Measurements from ENCODE around the gene ARHGAP19.

The ARHGAP19 gene

DNA sequence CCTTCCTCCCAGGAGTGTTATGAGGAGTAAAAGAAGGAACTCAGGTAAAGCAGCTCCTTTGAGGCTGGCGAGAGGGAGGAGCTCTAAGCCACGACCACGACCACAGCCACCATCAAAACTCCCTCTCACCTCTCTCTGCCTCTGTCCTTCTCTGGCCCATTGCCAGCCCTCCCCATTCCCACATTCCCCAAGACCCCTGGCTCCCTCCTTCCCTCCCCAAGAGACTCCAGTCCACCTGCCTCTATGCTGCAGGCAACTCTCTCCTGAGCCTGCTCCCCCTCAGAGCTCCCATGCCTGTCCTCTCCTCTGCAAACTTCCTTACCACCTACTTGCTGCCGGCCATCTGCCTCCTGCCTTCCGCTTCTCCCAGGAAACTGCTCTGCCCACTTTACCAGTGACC is 116.2 kb downstream of the ARHGAP19 start:
- no peak for ATAC-seq
- no peak for TF ChIP-seq ZFP3 (CRISPR knock-in tag; IDR thresholded peaks at IDR 0.05)
- no peak for TF ChIP-seq BACH2 (CRISPR knock-in tag; IDR thresholded peaks at IDR 0.05; ENCODE audit: borderline replicate concordance)
- TF ChIP-seq, protein P1, sequence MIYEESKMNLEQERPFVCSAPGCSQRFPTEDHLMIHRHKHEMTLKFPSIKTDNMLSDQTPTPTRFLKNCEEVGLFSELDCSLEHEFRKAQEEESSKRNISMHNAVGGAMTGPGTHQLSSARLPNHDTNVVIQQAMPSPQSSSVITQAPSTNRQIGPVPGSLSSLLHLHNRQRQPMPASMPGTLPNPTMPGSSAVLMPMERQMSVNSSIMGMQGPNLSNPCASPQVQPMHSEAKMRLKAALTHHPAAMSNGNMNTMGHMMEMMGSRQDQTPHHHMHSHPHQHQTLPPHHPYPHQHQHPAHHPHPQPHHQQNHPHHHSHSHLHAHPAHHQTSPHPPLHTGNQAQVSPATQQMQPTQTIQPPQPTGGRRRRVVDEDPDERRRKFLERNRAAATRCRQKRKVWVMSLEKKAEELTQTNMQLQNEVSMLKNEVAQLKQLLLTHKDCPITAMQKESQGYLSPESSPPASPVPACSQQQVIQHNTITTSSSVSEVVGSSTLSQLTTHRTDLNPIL (CRISPR knock-in tag; IDR thresholded peaks at IDR 0.05; ENCODE audit: low read depth): no peak
- TF ChIP-seq ZNF70 (CRISPR knock-in tag; IDR thresholded peaks at IDR 0.05): no peak
- TF ChIP-seq CSDC2 (CRISPR knock-in tag; IDR thresholded peaks at IDR 0.05): no peak
- TF ChIP-seq RARB (CRISPR knock-in tag; IDR thresholded peaks at IDR 0.05): no peak
- TF ChIP-seq, protein P2, sequence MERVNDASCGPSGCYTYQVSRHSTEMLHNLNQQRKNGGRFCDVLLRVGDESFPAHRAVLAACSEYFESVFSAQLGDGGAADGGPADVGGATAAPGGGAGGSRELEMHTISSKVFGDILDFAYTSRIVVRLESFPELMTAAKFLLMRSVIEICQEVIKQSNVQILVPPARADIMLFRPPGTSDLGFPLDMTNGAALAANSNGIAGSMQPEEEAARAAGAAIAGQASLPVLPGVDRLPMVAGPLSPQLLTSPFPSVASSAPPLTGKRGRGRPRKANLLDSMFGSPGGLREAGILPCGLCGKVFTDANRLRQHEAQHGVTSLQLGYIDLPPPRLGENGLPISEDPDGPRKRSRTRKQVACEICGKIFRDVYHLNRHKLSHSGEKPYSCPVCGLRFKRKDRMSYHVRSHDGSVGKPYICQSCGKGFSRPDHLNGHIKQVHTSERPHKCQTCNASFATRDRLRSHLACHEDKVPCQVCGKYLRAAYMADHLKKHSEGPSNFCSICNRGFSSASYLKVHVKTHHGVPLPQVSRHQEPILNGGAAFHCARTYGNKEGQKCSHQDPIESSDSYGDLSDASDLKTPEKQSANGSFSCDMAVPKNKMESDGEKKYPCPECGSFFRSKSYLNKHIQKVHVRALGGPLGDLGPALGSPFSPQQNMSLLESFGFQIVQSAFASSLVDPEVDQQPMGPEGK (CRISPR knock-in tag; IDR thresholded peaks at IDR 0.05; ENCODE audit: borderline replicate concordance): no peak
- TF ChIP-seq ZFP30 (CRISPR knock-in tag; IDR thresholded peaks at IDR 0.05): no peak
- no peak for TF ChIP-seq ARNTL (CRISPR knock-in tag; IDR thresholded peaks at IDR 0.05; ENCODE audit: borderline replicate concordance, low read depth)
- no peak for TF ChIP-seq ZNF565 (CRISPR knock-in tag; conservative IDR thresholded peaks at IDR 0.05; ENCODE audit: low read depth)

DNA sequence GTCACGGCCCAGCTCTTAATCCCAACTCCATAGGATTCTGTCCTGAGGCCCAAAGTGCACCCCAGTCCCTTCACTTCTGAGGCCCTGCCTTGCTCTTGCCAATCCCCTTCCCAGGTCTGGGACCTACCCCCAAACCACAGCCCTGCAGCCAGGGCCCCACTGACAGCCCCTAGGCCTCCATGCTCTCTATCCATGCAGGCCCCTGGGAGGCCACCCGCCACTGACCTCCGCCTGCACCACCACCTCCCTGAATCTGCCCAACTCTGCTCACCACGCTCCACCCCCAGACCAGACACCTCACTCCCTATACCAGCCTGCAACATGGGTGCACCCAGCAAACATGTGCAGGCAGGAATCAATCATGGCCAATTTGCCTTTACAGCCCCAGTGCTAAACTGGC is 116.9 kb downstream of the ARHGAP19 start:
- no peak for TF ChIP-seq ISL1 (CRISPR knock-in tag; IDR thresholded peaks at IDR 0.05)
- no peak for TF ChIP-seq ZNF565 (CRISPR knock-in tag; conservative IDR thresholded peaks at IDR 0.05; ENCODE audit: low read depth)
- no peak for TF ChIP-seq TCF4 (CRISPR knock-in tag; IDR thresholded peaks at IDR 0.05; ENCODE audit: borderline replicate concordance)
- no peak for TF ChIP-seq ARNTL (CRISPR knock-in tag; IDR thresholded peaks at IDR 0.05; ENCODE audit: borderline replicate concordance, low read depth)
- TF ChIP-seq SNAI2 (CRISPR knock-in tag; IDR thresholded peaks at IDR 0.05): no peak
- TF ChIP-seq, protein P1 (CRISPR knock-in tag; IDR thresholded peaks at IDR 0.05; ENCODE audit: low read depth): no peak
- no peak for TF ChIP-seq CSDC2 (CRISPR knock-in tag; IDR thresholded peaks at IDR 0.05)
- no peak for TF ChIP-seq ESRRG (CRISPR knock-in tag; IDR thresholded peaks at IDR 0.05)
- TF ChIP-seq ZC3H10 (CRISPR knock-in tag; IDR thresholded peaks at IDR 0.05): no peak
- no peak for TF ChIP-seq ZFP30 (CRISPR knock-in tag; IDR thresholded peaks at IDR 0.05)
- TF ChIP-seq ZNF8 (CRISPR knock-in tag; IDR thresholded peaks at IDR 0.05): no peak
- TF ChIP-seq, protein P2 (CRISPR knock-in tag; IDR thresholded peaks at IDR 0.05; ENCODE audit: borderline replicate concordance): no peak
- TF ChIP-seq BACH2 (CRISPR knock-in tag; IDR thresholded peaks at IDR 0.05; ENCODE audit: borderline replicate concordance): no peak
- TF ChIP-seq TOX (CRISPR knock-in tag; IDR thresholded peaks at IDR 0.05; ENCODE audit: borderline replicate concordance): no peak
- TF ChIP-seq, protein P3, sequence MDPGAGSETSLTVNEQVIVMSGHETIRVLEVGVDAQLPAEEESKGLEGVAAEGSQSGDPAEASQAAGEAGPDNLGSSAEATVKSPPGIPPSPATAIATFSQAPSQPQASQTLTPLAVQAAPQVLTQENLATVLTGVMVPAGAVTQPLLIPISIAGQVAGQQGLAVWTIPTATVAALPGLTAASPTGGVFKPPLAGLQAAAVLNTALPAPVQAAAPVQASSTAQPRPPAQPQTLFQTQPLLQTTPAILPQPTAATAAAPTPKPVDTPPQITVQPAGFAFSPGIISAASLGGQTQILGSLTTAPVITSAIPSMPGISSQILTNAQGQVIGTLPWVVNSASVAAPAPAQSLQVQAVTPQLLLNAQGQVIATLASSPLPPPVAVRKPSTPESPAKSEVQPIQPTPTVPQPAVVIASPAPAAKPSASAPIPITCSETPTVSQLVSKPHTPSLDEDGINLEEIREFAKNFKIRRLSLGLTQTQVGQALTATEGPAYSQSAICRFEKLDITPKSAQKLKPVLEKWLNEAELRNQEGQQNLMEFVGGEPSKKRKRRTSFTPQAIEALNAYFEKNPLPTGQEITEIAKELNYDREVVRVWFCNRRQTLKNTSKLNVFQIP (CRISPR knock-in tag; IDR thresholded peaks at IDR 0.05; ENCODE audit: borderline replicate concordance, low read depth): no peak
- no peak for TF ChIP-seq RARB (CRISPR knock-in tag; IDR thresholded peaks at IDR 0.05)
- TF ChIP-seq ZFP3 (CRISPR knock-in tag; IDR thresholded peaks at IDR 0.05): no peak
- TF ChIP-seq OSR1 (CRISPR knock-in tag; IDR thresholded peaks at IDR 0.05): no peak
- TF ChIP-seq, protein P4, sequence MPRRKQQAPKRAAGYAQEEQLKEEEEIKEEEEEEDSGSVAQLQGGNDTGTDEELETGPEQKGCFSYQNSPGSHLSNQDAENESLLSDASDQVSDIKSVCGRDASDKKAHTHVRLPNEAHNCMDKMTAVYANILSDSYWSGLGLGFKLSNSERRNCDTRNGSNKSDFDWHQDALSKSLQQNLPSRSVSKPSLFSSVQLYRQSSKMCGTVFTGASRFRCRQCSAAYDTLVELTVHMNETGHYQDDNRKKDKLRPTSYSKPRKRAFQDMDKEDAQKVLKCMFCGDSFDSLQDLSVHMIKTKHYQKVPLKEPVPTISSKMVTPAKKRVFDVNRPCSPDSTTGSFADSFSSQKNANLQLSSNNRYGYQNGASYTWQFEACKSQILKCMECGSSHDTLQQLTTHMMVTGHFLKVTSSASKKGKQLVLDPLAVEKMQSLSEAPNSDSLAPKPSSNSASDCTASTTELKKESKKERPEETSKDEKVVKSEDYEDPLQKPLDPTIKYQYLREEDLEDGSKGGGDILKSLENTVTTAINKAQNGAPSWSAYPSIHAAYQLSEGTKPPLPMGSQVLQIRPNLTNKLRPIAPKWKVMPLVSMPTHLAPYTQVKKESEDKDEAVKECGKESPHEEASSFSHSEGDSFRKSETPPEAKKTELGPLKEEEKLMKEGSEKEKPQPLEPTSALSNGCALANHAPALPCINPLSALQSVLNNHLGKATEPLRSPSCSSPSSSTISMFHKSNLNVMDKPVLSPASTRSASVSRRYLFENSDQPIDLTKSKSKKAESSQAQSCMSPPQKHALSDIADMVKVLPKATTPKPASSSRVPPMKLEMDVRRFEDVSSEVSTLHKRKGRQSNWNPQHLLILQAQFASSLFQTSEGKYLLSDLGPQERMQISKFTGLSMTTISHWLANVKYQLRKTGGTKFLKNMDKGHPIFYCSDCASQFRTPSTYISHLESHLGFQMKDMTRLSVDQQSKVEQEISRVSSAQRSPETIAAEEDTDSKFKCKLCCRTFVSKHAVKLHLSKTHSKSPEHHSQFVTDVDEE (CRISPR knock-in tag; IDR thresholded peaks at IDR 0.05): no peak
- ATAC-seq: no peak
